Measurements from ENCODE around the gene AP3B1. TPM values are rescaled to one million over a fixed set of nuclear protein-coding genes. Genes with fewer than 3 reads are reported as not detected.

Gene AP3B1
- total RNA-seq, 1 experiment from 2014 or later: 41.8 TPM

DNA sequence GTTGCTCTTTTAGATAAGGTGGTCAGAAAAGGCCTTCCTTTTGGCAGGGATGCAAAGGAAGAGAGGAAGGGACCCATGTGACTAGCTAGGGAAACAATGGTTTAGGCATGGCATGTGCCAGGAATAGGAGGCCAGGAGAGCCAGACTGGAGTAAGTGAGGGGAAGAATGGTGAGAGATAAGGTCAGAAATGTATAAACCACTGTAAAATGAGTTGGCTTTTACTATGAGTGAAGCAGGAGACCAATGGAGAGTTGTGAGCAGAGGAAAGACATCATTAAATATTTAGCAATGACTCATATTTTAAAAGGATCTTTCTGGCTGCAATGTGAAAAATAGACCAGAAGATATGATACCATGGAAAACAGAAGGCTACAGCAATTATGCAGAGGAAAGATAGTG, 50.9 kb downstream of the AP3B1 start:
- Histone ChIP-seq H3K79me2 (ENCODE audit: insufficient read depth, low read length) (no peaks in the 10 kb centered on the region), H3K27ac (ENCODE audit: insufficient read length, low read depth, low read length) (no peak overlapping the region), H3K23me2 (ENCODE audit: insufficient read length, low read depth, low read length, poor library complexity, severe bottlenecking) (no peaks in the 10 kb centered on the region), H2AK5ac (ENCODE audit: insufficient read length, low read length) (no peak overlapping the region), H4K20me1 (ENCODE audit: control insufficient read depth, insufficient read depth, insufficient read length) (no peaks in the 10 kb centered on the region), H3K14ac (ENCODE audit: insufficient read depth, low read length) (no peak overlapping the region), H3K4ac (ENCODE audit: low read depth, low read length) (no peak overlapping the region), H3T11ph (ENCODE audit: low read length) (no peak overlapping the region), H3K56ac (ENCODE audit: insufficient read length, low read depth, low read length) (no peak overlapping the region), H4K91ac (ENCODE audit: insufficient read length, low read depth, low read length) (no peak overlapping the region), H2BK12ac (ENCODE audit: insufficient read length, low read depth, low read length) (no peak overlapping the region), H4K5ac (ENCODE audit: insufficient read length, low read depth, low read length) (no peak overlapping the region), H2BK20ac (ENCODE audit: low read depth, low read length, poor library complexity, severe bottlenecking) (no peak overlapping the region), H3K18ac (ENCODE audit: insufficient read length, low read depth, low read length) (no peak overlapping the region), H2BK15ac (ENCODE audit: low read depth, low read length) (no peak overlapping the region), H2BK120ac (ENCODE audit: low read depth, low read length, poor library complexity, severe bottlenecking) (no peak overlapping the region), H4K8ac (replicated peaks; ENCODE audit: insufficient read length, low read depth, low read length) (no peak overlapping the region), H3K79me1 (ENCODE audit: insufficient read depth, low read depth, low read length, poor library complexity, severe bottlenecking) (no peaks in the 10 kb centered on the region), H3K4me1 (ENCODE audit: insufficient read depth, low read length) (no peaks in the 10 kb centered on the region), H2BK5ac (ENCODE audit: insufficient read length, low read length) (no peak overlapping the region), H3K23ac (ENCODE audit: insufficient read length, low read depth, low read length) (no peak overlapping the region), H2AFZ (ENCODE audit: low read length) (no peak overlapping the region), H3K9me3 (ENCODE audit: control insufficient read depth, low read depth, low read length) (no peaks in the 10 kb centered on the region), H3K27me3 (ENCODE audit: insufficient read depth, low read length) (no peaks in the 10 kb centered on the region), H3K9ac (ENCODE audit: extremely low read depth, insufficient read length, low read length) (no peak overlapping the region), H3K4me2 (ENCODE audit: insufficient read depth, insufficient read length, low read length) (no peak overlapping the region)
- no peaks in the 10 kb centered on the region for H3K4me1 Mint-ChIP-seq
- no peak for DNase-seq
- H3K27ac Mint-ChIP-seq: no peak overlapping the region; a peak in 1 of 7 replicates
- TF ChIP-seq, protein P1, sequence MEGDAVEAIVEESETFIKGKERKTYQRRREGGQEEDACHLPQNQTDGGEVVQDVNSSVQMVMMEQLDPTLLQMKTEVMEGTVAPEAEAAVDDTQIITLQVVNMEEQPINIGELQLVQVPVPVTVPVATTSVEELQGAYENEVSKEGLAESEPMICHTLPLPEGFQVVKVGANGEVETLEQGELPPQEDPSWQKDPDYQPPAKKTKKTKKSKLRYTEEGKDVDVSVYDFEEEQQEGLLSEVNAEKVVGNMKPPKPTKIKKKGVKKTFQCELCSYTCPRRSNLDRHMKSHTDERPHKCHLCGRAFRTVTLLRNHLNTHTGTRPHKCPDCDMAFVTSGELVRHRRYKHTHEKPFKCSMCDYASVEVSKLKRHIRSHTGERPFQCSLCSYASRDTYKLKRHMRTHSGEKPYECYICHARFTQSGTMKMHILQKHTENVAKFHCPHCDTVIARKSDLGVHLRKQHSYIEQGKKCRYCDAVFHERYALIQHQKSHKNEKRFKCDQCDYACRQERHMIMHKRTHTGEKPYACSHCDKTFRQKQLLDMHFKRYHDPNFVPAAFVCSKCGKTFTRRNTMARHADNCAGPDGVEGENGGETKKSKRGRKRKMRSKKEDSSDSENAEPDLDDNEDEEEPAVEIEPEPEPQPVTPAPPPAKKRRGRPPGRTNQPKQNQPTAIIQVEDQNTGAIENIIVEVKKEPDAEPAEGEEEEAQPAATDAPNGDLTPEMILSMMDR (conservative IDR thresholded peaks at IDR 0.05): no peak
- no peak overlapping the region for H3K4me3 Mint-ChIP-seq
- peaks cover 8 to 18% (median 12%) of the 10 kb centered on the region in 3 experiments for H3K36me3 Mint-ChIP-seq (ENCODE audit: insufficient read depth in 1 of 3, low read depth in 3 of 3)
- H3K9me3 Mint-ChIP-seq: peaks cover 2 to 3% of the 10 kb centered on the region in 2 experiments; a peak in 3 of 5 replicates
- H3K27me3 Mint-ChIP-seq (ENCODE audit: low read depth): no peaks in the 10 kb centered on the region

Data from H9 (cell line).